ENCODE data around the gene PPAT.

DNA sequence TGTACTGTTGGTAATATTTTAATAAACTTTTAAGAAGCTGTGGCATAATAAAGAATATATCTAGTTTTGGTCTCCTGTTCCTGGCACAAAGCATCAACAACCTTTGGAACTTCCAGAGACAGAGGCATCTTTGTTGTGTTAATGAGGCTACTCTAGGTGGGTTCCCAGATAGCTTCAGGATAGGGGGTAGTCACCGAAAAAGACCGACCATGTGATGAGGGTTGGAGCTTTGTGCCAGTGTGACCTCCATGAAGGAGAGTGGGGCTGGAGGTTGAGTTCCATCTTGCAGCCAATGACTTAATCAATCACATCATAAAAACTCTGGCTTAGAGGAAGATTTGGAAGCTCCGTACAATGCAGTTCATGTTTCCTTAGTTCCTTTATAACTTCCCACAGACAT, 9.9 kb downstream of the PPAT start:
- TF ChIP-seq, protein P1, sequence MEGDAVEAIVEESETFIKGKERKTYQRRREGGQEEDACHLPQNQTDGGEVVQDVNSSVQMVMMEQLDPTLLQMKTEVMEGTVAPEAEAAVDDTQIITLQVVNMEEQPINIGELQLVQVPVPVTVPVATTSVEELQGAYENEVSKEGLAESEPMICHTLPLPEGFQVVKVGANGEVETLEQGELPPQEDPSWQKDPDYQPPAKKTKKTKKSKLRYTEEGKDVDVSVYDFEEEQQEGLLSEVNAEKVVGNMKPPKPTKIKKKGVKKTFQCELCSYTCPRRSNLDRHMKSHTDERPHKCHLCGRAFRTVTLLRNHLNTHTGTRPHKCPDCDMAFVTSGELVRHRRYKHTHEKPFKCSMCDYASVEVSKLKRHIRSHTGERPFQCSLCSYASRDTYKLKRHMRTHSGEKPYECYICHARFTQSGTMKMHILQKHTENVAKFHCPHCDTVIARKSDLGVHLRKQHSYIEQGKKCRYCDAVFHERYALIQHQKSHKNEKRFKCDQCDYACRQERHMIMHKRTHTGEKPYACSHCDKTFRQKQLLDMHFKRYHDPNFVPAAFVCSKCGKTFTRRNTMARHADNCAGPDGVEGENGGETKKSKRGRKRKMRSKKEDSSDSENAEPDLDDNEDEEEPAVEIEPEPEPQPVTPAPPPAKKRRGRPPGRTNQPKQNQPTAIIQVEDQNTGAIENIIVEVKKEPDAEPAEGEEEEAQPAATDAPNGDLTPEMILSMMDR (IDR thresholded peaks at IDR 0.05) = no peak
- TF ChIP-seq POLR2A (IDR thresholded peaks at IDR 0.05) = no peak
